ENCODE measurements around the gene SLC16A11.
"Not testable (repeated sequence)": the region's sequence is repeated elsewhere in the genome, so short reads cannot be mapped to it uniquely, and the experiment has no call there.

The SLC16A11 gene

DNA sequence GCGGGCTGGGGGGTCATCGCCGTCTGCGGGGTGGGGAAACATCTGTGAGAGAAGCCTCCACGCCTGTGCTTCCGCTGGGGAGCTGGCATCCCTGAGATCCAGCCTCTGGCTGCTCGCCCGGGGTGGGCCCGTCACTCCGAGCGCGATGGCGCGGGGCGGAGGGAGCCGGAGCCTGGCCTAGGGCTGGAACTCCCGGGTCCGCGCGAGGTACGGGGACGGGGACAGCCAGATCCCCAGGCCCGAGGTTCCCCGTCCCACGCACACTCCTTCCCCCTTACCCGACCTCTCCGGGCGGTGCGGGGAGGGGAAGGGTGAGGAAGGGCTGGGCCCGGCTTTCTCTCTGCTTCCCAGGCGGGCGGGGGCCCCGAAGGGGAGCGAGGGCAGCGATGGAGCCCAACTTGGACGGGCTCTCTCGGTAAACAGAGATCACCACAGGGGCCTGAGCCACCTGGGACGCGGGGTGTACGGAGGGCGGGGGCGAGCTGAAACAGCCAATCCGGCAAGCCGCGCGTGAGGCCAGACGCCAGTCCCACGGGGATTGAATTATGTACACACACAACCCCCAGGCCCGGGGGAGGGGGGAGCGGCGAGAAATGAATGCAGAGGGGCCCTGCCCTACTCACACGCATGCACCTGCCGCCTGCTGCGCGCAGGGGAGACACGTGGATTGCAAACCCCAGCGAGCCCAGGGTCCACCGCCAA, at the start of gene SLC16A11:
SLC16A11 (minus strand) TSS at position 596 of the 702 bp plus-strand sequence; CDS start at position 17, 579 bp downstream.
- peak; percentile 27 to 55 (median 30) for DNase-seq

DNA sequence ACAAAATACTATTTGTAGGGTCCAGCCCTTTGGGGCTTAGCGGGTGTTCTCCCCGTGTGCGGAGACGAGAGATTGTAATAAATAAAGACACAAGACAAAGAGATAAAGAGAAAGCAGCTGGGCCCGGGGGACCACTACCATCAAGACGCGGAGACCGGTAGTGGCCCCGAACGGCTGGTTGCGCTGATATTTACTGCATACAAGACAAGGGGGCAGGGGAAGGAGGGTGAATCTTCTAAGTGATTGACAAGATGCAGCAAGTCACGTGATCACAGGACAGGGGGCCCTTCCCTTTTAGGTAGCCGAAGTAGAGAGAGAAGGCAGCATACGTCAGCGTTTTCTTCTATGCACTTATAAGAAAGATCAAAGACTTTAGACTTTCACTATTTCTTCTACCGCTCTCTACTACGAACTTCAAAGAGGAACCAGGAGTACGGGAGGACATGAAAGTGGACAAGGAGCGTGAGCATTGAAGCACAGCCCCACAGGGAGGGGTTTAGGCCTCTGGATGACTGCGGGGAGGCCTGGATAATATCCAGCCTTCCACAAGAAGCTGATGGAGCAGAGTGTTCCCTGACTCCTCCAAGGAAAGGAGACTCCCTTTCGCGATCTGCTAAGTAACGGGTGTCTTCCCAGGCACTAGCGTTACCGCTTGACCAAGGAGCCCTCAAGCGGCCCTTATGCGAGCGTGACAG, 47.6 kb upstream of the SLC16A11 start:
- DNase-seq: not testable (repeated sequence)

DNA sequence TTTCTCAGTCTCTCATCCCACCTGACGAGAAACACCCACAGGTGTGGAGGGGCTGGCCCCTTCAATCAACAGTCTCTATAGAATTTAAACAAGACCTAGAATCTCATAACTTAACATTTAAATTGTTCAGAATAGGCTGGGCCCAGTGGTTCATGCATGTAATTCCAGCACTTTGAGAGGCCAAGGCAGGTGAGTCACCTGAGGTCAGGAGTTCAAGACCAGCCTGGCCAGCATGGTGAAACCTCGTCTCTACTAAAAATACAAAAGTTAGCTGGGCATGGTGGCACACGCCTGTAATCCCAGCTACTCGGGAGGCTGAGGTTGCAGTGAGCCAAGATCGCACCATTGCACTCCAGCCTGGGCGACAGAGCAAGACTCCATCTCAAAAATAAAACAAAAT, 45.7 kb upstream of the SLC16A11 start:
- not testable (repeated sequence) for DNase-seq

DNA sequence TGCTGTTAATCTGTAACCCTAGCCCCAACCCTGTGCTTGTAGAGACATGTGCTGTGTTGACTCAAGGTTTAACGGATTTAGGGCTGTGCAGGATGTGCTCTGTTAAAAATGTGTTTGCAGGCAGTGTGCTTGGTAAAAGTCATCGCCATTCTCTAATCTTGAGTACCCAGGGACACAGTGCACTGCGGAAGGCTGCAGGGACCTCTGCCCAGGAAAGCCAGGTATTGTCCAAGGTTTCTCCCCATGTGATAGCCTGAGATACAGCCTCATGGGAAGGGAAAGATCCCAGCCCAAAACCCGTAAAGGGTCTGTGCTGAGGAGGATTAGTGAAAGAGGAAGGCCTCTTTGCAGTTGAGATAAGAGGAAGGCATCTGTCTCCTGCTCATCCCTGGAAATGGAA, 44.5 kb upstream of the SLC16A11 start:
- DNase-seq: not testable (repeated sequence)

- peak; percentile 35 to 58 (median 55) for DNase-seq
Measured at GRCh38 chr17:7084088-7084487, 40.2 kb upstream of the SLC16A11 start.

DNA sequence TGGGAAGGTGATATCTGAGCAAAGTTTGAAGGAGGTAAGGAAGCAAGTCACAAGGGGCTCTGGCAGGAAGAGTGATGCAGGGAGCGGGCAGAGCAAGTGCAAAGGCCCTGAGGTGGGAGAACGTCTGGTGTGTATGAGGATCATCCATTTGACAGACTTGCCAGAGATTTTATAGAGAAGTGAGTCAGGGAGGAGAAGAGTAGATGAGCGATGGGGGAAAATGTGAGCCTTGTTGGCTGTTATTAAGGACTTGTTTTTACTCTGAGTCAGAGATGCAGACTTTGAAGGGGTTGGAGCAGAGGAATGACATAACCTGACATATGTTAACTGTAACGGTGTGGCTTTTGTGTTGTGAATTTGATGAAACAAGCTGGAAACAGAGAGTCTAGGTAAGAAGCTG, 39.7 kb upstream of the SLC16A11 start:
- peak; percentile 62 to 79 (median 79) for DNase-seq

DNA sequence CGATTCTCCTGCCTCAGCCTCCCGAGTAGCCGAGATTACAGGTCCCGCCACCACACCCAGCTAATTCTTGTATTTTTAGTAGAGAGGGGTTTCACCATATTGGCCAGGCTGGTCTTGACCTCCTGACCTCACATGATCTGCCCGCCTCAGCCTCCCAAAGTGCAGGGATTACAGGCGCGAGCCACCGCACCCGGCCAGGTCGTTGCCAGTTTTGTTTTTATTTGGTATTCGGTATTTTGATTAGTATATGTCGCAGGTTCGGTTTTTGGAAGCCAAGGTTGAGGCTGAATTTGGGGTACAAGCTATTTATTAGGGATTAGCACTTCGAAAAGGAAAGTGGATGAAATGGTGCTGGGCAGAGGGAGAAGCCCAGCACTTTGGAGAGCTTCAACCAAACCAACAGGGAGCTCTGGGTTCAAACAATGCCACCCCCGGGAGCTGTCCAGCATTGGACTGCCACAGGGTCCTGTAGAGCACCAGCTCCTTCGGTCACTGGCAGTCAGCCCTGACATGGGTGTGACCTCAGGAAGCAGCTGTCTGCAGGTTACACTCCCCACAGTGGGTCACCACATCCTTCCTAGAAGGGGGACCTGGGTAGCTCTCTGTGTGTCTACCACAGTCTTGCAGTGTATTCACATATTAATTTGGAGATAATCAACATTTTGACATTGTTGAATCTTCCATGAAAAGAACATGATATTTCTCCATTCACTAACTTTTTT, 37.6 kb upstream of the SLC16A11 start:
- DNase-seq: no peak

- DNase-seq: no peak
Measured at GRCh38 chr17:7080456-7081041, 36.7 kb upstream of the SLC16A11 start.

GRCh38 chr17:7079581-7080455, 35.9 kb upstream of the SLC16A11 start, which contains the start of gene CLEC10A:
TSS of gene CLEC10A (minus strand) at chr17:7080251. CDS start at chr17:7078812, 1,439 bp downstream.
- DNase-seq: peak; percentile 87 to 90 (median 88)

DNA sequence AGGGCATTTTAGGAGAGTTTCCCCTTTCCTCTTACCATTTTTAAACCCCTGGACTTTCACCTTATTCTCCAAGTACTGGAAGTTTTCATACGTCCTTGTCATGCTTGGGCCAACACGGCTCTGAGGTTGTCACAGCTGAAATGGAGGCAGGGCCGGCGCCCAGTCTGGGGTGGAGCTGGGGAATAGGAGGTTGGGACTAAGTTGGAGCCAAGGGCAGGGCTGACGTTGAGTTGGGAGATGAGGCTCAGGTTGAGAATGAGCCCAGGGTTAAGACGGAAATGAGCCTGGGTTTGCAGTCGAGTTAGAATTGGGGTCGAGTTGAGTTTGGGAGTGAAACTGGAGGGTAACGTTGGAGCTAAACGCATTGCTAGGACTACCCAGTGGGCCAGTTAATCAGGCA, 34.8 kb upstream of the SLC16A11 start:
- DNase-seq: no peak

- no peak for DNase-seq
Measured at GRCh38 chr17:7077911-7078546, 34.1 kb upstream of the SLC16A11 start.

DNA sequence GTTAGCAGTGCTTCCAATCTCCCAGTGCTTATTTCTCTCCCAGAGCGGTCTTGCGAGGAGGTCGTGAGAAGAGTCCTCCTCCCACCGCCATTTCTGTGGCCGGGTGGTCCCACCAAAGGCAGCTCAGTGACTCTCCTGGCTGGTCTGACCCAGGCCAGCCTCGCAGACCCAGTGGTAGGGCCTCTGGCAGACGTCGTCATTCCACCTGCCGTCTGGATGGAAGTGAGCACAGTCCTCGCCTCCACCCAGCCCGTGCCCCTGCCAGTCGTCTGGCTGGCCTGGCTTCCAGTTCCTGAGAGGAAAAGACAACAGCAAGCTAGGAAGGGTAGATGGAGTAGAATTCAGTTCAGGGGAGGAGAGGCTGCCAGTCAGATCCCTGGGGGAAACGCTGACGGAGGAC, 31.0 kb upstream of the SLC16A11 start:
- no peak for DNase-seq

DNA sequence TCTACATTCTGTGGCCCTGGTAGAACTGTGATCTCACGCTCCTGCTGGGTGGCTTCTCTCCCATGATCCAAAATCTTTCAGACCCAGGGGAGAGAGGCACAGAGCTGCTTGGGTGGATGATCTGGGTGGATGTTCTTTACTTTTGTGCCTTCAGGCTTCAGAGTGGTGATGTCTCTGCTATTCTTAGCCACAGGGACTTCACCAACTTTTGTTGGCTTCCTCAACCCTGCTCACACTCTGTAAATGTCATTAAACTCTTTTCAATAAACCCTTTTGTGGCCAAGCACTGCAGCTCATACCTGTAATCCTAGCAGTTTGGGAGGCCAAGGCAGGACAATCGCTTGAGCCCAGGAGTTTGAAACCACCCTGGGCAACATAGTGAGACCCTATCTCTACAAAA, 28.5 kb upstream of the SLC16A11 start:
- DNase-seq: peak in 1 of 3 donors; percentile 21

DNA sequence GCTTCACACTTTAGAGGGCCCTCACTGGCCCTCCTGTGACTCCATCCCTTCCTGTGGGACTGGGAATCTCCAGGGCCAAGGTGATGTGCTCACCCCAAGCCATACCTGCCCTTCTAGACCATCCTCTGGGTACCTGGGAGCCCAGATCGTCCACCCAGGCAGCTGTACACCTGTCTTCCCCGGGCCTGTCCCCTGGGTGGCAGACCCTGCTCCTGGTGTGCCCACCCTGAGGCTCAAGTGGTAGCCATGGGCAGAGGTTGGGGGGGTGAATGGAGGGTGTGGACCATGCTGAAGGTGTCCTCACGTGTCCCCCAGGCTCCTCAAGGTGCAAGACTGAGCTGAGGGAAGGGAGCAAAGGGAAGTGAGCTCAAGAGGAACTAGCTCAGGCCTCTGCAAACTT, 26.8 kb upstream of the SLC16A11 start:
- DNase-seq: no peak

DNA sequence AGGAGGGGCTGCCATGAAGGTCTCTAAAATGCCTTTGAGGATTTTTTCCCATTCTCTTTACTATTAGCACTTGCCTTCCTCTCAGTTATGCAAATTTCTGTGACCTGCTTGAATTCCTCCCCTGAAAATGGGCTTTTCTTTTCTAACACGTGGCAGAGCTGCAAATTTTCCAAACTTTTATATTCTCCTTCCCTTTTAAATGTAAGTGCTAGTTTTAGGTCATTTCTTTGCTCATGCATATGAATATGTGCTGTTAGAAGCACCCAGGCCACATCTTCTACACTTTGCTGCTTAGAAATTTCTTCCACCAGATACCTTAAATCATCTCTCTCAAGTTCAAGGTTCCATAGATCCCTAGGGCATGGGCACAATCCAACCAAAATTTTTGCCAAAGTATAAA, 24.4 kb upstream of the SLC16A11 start:
- DNase-seq: no peak

DNA sequence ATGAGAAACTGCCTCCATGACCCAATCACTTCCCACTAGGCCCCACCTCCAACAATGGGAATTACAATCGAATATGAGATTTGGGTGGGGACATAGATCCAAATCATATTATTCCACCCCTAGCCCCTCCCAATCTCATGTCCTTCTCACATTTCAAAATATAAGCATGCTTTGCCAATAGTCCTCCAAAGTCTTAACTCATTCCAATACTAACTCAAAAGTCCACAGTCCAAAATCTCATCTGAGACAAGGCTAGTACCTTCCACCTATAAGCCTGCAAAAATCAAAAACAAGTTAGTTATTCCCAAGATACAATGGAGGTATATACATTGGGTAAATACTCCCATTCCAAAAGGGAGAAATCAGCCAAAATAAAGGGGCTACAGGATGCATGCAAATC, 23.3 kb upstream of the SLC16A11 start:
- no peak for DNase-seq

- DNase-seq: peak in 2 of 3 donors; percentile 32 to 42
Measured at GRCh38 chr17:7064261-7064660, 20.4 kb upstream of the SLC16A11 start.

DNA sequence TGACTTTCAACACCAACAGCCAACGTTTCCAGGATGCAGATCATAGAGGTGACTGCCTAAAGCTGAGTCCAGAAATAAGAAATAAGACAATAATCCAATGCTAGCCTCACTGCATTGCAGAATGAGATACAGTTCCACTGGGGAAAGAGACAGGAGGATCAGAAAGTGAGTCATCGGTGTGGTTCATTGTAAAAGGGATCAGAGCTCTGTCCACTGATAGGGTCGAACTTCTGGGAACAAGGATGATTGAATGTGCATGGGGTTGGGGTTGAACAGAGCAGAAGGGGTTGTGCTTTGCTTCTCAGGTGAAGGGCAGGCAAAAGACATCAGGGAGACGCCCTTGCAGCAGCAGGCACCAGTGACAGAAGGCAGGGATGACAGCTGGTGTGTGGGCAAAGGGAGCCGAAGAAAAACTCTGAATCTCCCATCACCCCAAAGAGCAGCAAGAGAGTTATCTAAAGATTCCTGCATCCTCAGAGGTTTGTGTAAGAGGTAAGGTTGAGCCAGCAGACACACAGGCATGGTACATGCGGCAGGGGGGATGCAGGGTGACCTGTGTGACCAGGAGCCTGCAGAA, 19.7 kb upstream of the SLC16A11 start:
- DNase-seq: peak in 1 of 3 donors; percentile 41

DNA sequence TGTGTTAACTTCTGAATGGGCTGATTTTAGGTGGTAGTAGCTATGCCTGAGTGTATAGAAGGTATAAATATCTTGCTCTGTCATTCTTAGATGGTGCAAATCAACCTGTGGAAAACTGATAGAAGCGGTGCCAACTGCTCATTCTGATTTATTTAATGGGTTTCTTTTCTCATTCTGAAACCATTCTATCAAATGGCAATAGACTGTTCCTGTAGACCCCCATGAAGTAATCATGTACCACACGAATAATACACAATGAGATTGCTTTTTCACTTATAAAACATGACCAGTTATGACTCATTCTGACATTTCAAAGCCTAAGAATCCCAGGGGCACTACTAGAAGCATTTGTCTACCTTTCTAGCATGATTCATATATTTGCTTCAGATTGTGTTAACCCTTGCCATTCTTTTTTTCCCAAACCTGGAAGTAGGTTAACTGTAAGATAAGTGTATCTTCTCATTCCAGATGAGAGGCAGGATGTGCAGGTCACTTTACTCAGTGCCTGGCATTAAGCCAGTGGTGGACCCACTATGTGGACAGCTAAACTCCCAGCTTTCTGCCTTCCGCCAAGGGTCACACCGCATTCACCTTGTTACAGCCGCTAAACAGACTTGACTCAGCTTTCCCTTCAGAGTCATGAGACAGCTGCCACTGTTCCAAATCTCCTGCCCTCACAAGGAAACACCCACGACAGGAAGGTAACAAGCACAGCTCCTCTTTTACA, 16.4 kb upstream of the SLC16A11 start:
- peak in 2 of 3 donors; percentile 58 to 65 for DNase-seq

DNA sequence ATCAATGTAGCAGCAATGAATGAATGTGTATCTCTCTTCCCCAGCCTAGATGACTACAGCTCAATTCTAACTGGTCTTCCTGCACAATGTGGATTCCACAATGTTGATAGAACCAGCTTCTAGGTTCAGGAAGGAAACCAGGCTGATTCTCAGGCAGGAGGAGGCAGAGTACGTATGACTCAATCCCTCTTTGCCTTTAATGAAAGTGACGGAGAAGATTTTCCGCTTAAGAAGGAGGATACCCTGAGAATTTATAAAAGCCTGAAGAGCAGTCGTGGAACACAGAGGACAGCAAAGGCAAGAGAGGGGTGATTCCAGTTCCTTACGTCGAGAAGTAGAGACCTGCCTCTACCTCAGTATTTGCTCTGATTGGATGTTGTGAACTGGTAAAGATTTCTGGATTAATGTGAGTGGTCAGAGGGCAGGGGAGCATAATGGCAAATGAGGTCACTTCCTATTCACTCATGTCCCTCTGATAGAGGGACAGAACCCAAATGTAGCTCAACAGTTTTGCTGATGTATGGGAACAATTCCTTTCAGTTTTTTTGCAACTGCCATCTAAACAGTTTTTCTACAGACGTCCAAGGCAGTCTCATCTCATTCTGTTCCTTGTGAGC, 15.0 kb upstream of the SLC16A11 start:
- DNase-seq: peak; percentile 39 to 68 (median 49)

Data from suppressor macrophage treated with lipopolysaccharide for 1 hour (primary cell).